Measurements from ENCODE around the gene KAT6B. TPM values are rescaled to one million over a fixed set of nuclear protein-coding genes. Genes with fewer than 3 reads are reported as not detected.

The KAT6B gene
- 10 to 100 TPM; 45.6 to 48.9 (median 47.5) TPM for total RNA-seq

- TF ChIP-seq, protein P1, sequence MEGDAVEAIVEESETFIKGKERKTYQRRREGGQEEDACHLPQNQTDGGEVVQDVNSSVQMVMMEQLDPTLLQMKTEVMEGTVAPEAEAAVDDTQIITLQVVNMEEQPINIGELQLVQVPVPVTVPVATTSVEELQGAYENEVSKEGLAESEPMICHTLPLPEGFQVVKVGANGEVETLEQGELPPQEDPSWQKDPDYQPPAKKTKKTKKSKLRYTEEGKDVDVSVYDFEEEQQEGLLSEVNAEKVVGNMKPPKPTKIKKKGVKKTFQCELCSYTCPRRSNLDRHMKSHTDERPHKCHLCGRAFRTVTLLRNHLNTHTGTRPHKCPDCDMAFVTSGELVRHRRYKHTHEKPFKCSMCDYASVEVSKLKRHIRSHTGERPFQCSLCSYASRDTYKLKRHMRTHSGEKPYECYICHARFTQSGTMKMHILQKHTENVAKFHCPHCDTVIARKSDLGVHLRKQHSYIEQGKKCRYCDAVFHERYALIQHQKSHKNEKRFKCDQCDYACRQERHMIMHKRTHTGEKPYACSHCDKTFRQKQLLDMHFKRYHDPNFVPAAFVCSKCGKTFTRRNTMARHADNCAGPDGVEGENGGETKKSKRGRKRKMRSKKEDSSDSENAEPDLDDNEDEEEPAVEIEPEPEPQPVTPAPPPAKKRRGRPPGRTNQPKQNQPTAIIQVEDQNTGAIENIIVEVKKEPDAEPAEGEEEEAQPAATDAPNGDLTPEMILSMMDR (IDR thresholded peaks at IDR 0.05; ENCODE audit: low read depth): no peak
Measured at GRCh38 chr10:74826142-74827044, at the start of gene KAT6B. Gene KAT6B, plus strand, starts transcription at chr10:74826600. Its CDS starts 16,258 bp downstream, at chr10:74842858.

- TF ChIP-seq, protein P1 (IDR thresholded peaks at IDR 0.05; ENCODE audit: low read depth): no peak
Measured at GRCh38 chr10:74778436-74779094, 47.8 kb upstream of the KAT6B start.

DNA sequence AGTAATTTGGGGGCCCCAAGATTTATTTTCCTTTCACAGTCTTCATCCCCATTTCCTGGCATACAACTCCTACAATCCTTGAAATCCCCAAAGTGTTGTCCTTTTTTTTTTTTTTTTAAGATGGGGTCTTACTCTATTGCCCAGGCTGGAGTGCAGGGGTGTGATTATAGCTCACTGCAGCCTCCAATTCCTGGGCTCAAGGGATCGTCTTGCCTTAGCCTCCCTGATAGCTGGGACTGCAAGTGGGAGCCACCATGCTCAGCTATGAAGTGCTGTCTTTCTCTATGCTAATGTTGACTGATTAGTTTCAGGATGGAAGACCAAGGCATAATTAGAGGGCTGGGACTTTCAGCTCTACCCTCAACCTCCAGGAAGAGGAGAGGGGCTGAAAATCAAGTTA, 41.9 kb upstream of the KAT6B start:
- TF ChIP-seq, protein P1 (IDR thresholded peaks at IDR 0.05; ENCODE audit: low read depth): no peak

- TF ChIP-seq, protein P1 (IDR thresholded peaks at IDR 0.05; ENCODE audit: low read depth): no peak
Measured at GRCh38 chr10:74786126-74786525, 40.3 kb upstream of the KAT6B start.

DNA sequence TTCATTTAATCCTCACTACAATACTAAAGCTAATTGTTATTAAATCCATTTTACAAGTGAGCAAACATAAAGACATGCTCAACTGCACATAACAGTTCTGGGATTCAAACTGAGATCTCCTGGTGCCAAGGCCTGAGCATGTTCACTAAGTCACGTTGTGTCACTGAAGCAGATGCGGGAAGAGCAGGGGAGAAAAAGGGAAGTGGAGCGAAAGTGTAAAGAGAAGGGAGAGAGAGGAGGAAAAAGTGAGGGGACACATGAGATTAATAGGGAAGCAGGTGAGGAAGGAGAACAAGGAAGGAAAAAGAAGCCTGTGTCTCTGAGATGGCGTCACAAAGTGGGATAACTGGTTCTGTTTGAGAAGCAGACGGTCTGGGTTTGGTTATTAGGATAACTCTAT, 38.9 kb upstream of the KAT6B start:
- TF ChIP-seq, protein P1 (IDR thresholded peaks at IDR 0.05; ENCODE audit: low read depth): no peak

GRCh38 chr10:74792726-74793125, 33.7 kb upstream of the KAT6B start:
- TF ChIP-seq, protein P1 (IDR thresholded peaks at IDR 0.05; ENCODE audit: low read depth): no peak

- TF ChIP-seq, protein P1 (IDR thresholded peaks at IDR 0.05; ENCODE audit: low read depth): no peak
Measured at GRCh38 chr10:74794531-74794930, 31.9 kb upstream of the KAT6B start.

Measured in subcutaneous adipose tissue (tissue), 4 donors.